Stimulated activated CD8-positive, alpha-beta memory T cell treated with anti-CD3 and anti-CD28 coated beads, Interleukin-7, amount 100 ng/mL, for 1 hour (primary cell): ENCODE data around the gene XYLB.

Experiments used
- DNase-seq, 2 donors: peaks; one replicate each; pipeline ENCODE4 v3.0.0-alpha.2; 2020; ENCODE audit warnings: low read depth in 2 of 2

The XYLB gene

DNA sequence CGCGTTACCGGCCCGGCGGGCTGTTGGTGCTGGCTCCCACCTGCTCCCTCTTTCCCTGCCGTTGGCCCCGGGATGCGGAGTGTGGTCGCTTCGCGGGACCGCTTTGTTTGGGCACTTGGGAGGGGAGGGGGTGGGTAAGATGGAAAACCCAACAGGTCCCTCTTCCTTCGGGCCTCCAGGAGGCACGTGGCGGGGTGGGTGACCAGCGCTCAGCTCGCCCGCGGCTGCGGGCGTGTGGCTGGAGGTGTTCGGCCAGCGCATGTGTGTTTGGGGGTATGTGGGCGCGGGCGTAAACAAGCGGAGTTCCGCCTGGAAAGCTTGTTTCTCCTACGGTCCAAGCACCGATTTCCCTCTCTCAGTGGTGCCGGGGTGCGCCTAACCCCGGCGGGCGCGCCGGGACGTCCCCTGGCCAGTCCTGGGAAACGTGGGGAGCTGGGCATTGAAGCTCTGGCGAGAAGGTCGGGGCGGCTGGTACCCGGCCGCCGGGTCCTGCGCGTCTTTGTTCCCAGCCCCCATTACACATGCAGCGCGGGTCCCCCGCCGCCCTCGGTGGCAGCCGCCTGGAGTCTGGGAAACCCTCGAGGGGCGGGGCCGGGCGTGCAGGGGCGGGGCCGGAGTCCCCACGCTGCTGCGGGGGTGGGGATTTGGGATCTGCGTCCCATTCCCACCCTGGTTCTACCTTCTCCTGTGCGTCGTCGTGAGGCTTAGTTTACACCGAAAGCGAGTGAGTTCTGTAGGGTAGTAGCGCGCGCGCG, 108.5 kb downstream of the XYLB start:
- DNase-seq = no peak

DNA sequence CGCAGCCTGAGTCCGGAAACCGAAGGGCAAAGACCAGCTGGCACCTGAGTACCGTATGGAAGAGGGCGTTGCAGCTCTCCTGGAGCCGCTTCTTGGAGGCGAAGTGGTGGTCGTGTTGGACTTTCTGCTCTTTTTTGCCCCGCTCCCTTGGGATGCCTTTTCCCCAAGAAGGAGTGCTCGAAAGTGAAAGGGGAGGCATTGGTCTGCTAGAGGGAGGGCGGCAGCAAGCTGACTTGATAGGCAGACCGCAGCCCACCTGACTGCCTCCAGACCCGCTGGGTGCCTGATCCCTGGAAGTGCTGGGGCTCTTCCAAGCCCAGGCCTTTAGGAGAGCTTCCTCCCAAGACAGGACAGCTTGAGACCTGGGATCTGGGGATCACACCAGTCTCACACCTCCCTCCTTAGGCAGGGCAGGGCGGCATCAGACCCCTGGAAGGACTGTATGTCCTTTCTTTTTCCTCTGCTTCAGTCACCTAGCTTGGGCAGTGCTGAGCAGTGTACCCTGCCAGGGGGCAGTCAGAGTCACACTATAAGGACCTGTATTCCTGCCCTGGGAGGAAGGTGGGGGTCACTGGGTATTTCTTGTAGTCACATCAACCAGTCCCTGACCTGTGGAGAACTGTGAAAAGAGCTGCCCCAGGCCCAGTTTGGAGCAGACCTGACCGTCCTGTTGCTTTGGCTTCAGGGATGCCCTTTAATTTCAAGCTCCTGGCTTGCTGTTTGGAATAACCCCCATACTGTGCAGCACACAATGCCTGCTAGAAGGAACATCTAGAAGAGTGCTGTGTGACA, 109.2 kb downstream of the XYLB start:
- DNase-seq = no peak

DNA sequence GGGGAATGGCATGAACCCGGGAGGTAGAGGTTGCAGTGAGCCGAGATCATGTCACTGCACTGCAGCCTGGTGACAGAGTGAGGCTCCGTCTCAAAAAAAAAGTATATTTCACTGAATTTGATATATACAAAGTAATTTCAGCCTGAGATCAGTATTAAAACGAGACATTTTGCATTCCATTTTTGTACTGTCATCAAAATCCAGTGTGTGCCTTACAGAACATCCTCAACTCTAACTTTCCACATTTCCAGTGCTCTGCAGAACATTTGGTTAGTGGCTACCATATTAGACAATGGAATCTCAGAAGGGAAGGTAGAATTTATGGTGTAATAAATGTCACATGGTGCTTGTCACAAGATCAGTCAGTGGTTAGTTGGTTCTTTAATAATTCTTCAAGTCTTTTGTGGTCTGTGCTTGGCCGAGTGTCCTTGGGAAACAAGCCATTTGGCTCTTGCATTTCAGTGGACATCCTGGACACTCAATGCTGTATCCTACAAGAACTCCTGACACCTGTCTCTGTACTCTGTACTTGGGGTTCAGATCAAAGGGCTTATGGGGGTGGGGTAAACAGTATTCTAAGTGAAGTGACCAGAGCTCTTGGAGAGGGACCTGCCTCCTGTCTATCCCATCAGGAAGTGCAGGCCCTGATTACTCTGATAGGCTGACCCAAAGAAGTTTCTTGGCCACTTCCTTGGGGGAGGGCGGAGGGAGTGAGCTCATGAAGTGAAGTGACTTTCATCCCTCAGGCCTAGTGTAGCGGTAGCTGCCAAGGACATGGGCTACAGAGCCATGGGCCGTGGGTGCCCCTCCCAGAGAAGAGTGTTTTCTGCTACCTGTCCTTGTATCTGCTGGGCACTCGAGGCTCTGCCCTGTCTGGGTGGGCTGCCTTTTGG, 110.8 kb downstream of the XYLB start:
- DNase-seq = no peak

DNA sequence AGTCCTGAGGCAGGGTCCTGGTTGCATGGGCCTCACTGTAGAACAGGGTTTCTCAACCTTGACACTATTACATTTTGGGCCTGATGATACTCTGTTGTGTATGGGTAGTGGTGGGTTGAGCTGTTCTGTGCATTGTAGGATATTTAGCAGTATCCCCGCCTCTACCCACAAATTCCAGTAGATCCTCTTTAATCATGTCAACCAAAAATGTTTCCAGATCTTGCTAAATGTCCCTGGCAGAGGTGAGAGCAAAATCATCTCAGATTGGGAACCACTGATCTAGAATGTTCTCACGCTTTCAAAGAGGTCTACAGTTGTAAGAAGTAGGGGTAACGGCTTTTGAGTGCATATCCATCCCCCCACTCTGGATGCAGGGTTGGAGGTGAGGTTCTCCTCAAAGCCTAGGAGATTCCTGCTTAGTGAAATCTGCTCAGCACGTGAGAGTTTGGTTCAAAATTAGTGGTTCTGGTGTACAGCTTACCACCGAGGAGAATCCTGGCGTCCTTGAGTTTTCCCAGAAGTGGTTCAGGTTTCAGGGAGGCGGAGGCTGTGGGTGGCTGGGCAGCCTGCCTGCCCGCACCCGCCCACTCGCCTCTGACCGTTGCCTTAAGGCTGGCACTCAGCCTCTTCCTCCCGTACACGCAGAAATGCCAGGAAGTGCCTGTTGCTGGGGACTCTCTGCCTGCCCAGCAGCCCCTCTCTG, 112.4 kb downstream of the XYLB start:
- DNase-seq = no peak

DNA sequence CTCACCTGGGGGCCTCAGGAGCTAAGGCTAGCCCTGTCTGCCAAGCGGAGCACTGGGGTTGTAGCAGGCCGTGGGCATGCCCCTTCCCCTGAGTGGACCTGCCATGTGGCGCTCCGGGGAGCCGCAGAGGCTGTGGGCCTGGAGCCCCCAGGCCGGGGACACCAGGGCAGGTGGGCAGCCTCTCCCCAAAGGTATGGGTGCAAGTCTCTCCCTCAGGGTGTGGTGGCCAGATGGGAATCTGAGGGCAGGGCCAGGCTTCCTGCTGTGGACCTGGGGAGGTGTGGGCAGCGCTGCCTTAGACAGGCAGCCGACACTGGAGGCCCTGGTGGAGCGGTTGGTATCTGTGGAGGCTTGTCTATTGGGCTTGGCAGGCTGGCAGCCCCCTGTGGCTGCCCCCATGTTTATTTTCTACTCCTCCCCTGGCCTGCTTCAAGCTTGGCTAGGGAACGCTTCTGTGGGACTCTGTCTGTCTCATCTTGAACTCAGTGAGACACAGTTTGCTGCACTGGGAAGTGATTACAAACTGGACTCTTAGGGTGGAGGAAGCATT, 113.0 kb downstream of the XYLB start:
- no peak for DNase-seq

DNA sequence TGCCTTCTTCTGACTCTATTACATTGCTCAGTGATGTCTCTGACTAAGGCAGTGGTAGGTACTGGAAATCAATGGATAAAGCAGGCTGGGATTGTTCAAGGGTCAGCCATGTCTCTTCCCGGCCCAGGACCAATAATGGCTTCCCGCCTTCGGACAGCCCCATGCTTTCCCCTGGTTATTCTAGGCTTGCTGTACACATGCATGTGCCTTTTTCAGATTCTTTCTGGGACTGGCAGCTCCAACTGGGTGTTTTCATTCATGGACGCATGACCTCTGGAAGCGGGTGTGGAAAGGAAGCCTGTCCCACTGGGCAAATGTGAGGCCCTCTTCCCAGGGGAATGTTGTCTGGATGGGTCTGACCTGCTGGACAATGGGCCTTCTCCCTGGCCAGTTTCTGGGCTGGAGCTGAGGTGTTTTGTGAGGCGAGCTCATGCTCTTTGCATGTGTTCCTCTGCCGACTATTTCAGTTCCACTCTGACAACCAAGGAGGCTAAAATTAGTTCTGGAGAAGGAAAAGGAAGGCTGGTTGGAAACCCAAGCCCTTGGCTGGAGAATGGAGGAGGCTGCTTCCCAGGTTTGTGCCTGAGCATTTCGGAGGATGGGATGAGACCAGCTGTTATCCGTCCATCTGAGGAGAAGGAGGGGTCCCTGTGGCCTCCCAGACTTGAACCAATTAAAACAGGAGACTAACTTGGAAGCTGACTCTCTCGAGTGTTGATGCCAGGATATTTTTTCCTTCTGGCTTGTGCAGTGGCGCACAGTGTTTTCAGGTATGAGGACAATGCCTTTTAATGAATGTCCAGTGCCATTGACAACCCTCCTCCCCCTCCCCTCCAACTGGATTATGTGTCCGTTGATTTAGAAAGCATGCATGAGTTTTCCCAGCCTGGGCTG, 114.0 kb downstream of the XYLB start:
- no peak for DNase-seq
